DLD1 (cell line): ENCODE measurements around the gene ZNF654.
"Not testable (repeated sequence)": the region's sequence is repeated elsewhere in the genome, so short reads cannot be mapped to it uniquely, and the experiment has no call there.

ENCODE experiments used
- in situ Hi-C: cut with HindIII; loops from 2 replicates; pipeline ENCODE4 v1.10.0; 2017; ENCODE audit warnings: low sequenced_read_pairs

Gene ZNF654

DNA sequence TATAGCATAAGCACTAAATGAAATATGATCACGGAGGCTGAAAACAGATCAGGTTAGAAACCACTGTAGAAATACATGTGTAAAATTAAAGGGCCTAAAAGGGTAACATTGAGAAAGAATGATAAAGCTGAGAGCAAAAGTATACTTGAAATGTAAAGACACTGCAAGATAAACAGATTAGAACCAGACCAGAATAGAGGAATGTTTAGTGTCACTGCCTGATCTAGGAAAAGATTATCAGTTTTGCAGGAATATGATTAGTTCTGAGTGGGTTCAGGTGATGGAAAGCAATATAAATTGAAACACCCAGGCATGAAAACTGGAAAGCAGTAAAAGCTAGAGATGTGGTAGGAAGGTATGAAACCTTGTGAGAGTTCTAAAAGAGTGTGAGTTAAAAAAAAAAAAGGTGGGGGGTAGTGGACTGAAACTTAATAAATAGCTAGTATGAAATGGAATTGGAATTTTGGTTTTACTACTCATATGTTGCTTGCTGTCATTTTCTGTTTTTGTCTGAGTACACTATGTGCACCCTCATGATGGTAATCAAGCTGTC is 74.7 kb downstream of the ZNF654 start:
- in situ Hi-C loops, result no loop called here

GRCh38 chr3:88137836-88138235 is 78.8 kb downstream of the ZNF654 start:
- in situ Hi-C loops, result no loop called here

GRCh38 chr3:88141458-88142083 is 82.5 kb downstream of the ZNF654 start:
- in situ Hi-C loops, result no loop called here

GRCh38 chr3:88142094-88142624 is 83.1 kb downstream of the ZNF654 start:
- in situ Hi-C loops, result no loop called here

GRCh38 chr3:88147261-88147660 is 88.2 kb downstream of the ZNF654 start:
- in situ Hi-C loops, result no loop called here

DNA sequence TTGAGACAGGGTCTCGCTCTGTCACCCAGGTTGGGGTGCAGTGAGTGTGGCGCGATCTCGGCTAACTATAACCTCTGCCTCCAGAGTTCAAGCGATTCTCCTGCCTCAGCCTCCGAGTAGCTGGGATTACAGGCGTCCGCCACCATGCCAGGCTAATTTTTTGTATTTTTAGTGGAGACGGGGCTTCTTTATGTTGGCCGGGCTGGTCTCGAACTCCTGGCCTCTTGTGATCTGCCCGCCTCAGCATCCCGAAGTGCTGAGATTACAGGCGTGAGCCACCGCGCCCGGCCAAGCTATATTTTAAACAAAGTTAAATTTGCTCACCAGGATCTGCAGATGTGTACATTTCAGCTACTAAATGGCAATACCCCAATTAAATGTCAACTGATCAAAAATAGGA is 89.6 kb downstream of the ZNF654 start:
- in situ Hi-C loops, result no loop called here

DNA sequence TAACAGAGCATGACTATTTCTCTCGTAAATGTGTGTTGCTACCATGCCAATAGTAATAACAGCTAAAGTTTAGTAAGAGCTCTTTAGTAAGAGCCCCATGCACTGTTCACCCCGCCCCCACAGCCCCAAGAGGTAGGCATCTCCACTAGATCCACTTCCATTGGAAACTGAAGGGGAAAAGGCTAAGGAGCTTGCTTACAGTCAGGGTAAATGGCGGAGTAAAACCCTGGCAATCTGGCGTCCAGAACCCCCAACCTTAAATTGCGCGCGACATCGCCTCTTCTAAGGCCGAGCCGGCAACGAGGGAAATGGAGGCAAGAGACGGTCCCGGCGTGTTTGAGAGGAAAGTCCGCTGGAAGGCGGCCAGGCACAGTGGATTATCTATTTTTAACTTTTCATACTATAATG is 90.0 kb downstream of the ZNF654 start:
- in situ Hi-C loops, result no loop called here

GRCh38 chr3:88149509-88150362 is 90.7 kb downstream of the ZNF654 start, which contains the start of gene C3orf38:
C3orf38 (plus strand) TSS chr3:88149959; CDS start chr3:88150053, 94 bp downstream.
- in situ Hi-C loops, result no loop called here

DNA sequence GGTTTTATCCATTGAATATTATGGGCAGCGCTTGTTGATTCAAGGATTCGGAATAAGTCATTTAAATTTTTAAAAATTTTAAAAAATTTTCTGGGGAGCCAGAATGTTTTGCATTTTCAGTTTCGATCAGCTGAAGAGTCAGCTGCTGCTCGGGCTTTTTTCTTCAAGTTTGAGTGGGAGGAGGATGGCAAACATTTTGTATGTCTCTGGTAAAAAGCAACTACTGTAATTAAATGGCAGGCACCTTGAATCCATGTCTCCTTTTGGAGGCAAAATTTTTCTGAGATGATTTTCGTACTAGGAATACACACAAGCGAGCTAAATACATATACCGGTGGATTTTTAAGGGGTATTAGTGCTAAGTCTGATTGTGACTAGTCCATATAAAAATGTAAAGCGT is 91.3 kb downstream of the ZNF654 start:
- in situ Hi-C loops, result no loop called here

DNA sequence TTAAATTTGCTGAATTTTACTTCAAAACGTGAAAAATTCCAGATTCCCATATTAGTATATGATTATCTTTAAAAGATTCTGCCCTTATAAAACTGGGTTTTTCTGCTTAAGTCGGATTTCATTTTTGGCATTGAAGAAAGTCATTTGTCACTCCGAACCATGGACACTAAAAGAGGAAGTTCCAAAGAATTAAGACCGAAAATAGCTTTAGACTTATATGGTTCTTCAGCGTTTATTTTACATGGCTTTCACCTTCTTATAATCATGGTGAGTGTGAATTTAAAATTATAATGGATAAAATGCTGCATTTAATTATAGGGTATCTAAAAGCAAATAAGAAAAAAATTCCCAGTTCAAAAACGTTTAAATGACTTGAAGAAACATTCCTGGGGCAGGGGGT is 91.8 kb downstream of the ZNF654 start:
- in situ Hi-C loops, result no loop called here

DNA sequence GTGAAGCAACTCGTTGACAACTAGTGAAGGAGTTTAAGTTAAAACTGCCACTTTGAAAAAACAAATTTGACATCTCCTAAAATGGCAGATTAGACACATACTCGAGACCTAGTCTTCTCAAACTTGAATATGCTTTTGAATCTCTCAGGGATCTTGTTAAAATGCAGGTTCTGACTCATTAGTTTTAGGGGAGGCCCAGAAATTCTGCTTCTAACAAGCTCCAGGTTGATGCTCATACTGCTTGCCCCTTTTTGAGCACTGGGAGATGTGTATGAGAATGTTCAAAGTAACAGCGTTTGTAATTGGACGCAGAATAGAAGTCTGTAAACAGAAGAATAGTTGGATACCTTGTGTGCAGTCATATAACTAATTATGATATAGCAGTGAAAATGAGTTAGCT is 92.3 kb downstream of the ZNF654 start:
- in situ Hi-C loops, result no loop called here

GRCh38 chr3:88152841-88153240 is 93.8 kb downstream of the ZNF654 start:
- in situ Hi-C loops, result no loop called here

GRCh38 chr3:88166419-88166971 is 107.4 kb downstream of the ZNF654 start:
- in situ Hi-C loops, result no loop called here

DNA sequence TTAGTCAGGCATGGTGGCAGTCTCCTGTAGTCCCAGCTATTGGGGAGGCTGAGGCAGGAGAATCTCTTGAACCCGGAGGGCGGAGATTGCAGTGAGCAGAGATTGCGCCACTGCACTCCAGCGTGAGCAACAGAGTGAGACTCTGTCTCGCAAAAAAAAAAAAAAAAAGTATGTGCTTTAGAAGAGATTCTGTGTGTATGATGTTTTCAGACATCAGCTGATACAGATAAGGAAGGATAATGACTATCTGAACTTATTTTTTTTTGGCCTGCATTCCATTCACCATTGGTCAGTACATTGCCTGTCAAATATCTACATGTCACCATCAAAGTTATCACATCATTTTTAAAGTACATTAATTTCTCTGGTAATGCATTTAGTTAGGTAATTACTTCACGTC is 108.1 kb downstream of the ZNF654 start:
- in situ Hi-C loops, result no loop called here

GRCh38 chr3:88167704-88168103 is 108.6 kb downstream of the ZNF654 start:
- in situ Hi-C loops, result no loop called here

DNA sequence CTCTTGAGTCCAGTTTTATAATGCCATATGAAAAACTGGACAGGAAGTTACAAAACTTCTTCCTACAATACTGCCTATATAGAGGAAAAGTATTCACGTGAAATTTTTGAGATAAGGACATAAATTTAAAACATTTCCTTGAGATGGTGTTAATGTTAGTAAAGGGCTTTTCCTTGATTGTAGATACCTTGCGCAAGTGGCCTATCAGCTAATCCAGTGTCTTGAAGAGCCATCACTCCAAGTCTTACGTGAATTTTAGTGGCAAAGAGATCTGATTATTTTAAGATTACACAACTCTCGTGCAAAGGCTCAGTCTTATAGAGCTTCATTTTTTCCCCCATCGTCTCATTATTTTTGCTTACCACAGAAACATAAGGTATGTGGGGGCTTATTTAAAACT is 109.1 kb downstream of the ZNF654 start:
- in situ Hi-C loops, result no loop called here

GRCh38 chr3:88180398-88180999 is 121.4 kb downstream of the ZNF654 start:
- in situ Hi-C loops, result no loop called here

- in situ Hi-C loops, result not testable (repeated sequence)
Observed at GRCh38 chr3:88182165-88182918, 123.3 kb downstream of the ZNF654 start.

DNA sequence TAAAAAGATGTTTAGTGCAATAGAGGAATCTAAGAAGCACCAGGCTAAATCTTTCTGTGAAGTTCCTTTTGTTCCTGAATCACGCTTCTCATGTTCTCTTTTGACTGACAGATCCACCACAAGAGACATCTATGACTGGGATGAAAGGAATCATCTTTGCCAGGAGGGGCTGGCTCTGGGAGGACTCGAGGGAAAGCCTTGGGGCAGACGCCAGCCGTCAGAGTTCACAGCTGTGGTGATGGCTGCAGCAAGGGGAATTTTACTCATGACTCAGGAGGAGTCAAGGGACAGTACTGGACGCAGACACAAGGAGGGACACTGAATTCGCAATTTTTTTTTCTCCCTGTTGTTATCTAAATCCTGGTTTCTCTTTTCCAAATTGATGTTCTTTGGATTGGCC is 129.4 kb downstream of the ZNF654 start:
- in situ Hi-C loops, result no loop called here

- in situ Hi-C loops, result no loop called here
Observed at GRCh38 chr3:88189361-88189810, 130.3 kb downstream of the ZNF654 start.
